Choroid plexus epithelial cell (primary cell): ENCODE measurements around the gene RABEP1.

Experiments used
- DNase-seq: peaks from one replicate; pipeline ENCODE4 v3.0.0-alpha.2; 2010; ENCODE audit warnings: low read depth
- H3K4me3 ChIP-seq: 2 replicates; pipeline ENCODE4 v1.5.1; 2011; ENCODE audit warnings: low read depth, mild to moderate bottlenecking, control low read depth, low read length, moderate library complexity
- TF ChIP-seq, protein P1 (sequence below): conservative IDR thresholded peaks from 2 replicates; pipeline ENCODE4 v1.5.1; 2011; ENCODE audit warnings: low read depth, mild to moderate bottlenecking, control low read depth, inconsistent platforms, low read length, moderate library complexity

The RABEP1 gene

DNA sequence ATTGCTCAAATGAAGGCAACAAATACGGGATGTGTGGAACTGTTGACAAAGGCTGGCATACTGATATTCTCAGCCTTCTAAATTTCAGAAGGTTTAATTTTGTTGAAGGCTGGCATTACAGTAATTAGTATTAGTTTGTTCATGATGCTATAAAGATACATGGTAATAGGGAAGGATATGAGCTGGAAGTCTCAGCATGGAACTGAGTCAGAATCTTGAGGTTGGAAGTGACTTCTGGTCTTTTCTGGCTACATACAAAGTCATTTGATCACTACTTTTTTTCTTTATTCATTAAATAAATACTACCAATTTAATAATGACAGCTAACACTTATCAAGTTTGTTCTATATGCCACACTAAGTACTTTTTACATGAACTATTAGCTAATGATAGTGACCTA lies 22.6 kb downstream of the RABEP1 start:
- no peak for DNase-seq
- H3K4me3 ChIP-seq, result no peak overlapping the region
- TF ChIP-seq, protein P1, sequence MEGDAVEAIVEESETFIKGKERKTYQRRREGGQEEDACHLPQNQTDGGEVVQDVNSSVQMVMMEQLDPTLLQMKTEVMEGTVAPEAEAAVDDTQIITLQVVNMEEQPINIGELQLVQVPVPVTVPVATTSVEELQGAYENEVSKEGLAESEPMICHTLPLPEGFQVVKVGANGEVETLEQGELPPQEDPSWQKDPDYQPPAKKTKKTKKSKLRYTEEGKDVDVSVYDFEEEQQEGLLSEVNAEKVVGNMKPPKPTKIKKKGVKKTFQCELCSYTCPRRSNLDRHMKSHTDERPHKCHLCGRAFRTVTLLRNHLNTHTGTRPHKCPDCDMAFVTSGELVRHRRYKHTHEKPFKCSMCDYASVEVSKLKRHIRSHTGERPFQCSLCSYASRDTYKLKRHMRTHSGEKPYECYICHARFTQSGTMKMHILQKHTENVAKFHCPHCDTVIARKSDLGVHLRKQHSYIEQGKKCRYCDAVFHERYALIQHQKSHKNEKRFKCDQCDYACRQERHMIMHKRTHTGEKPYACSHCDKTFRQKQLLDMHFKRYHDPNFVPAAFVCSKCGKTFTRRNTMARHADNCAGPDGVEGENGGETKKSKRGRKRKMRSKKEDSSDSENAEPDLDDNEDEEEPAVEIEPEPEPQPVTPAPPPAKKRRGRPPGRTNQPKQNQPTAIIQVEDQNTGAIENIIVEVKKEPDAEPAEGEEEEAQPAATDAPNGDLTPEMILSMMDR, result no peak

DNA sequence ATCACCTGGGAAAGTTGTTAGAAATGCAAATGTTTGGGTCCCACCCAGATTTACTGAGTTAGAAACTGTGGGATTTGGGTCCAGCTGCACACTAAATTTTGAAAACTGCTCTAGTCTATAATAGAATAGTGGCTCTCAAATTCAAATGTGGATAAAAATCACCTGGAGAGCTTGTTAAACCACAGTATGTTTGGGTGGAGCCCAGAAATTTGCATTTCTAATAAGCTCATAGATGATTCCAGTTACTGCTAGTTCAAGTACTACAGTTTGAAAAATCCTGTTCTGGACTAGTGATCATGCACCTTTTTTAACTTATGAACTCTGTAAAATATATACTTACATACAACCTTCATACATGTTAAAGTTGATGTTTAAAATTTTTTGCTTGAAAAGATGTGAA lies 27.8 kb downstream of the RABEP1 start:
- DNase-seq, result no peak
- no peak overlapping the region for H3K4me3 ChIP-seq
- TF ChIP-seq, protein P1, result no peak

DNA sequence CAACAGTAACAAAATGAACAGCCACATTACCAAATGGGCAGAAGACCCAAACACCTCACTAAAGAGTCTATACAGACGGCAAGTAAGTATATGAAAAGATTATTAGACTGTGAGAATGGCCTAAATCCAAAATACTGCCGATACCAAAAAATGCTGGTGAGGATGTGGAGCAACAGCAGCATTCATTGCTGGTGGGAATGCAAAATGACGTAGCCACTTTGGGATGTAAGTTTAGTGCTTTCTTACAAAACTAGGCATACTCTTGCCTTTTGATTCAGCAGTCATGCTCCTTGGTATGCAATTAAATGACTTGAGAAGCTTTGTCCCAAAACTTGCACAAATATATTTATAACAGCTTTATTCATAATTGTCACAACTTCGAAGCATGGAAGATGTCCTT lies 43.8 kb downstream of the RABEP1 start:
- H3K4me3 ChIP-seq, result no peak overlapping the region
- no peak for DNase-seq
- TF ChIP-seq, protein P1, result no peak

DNA sequence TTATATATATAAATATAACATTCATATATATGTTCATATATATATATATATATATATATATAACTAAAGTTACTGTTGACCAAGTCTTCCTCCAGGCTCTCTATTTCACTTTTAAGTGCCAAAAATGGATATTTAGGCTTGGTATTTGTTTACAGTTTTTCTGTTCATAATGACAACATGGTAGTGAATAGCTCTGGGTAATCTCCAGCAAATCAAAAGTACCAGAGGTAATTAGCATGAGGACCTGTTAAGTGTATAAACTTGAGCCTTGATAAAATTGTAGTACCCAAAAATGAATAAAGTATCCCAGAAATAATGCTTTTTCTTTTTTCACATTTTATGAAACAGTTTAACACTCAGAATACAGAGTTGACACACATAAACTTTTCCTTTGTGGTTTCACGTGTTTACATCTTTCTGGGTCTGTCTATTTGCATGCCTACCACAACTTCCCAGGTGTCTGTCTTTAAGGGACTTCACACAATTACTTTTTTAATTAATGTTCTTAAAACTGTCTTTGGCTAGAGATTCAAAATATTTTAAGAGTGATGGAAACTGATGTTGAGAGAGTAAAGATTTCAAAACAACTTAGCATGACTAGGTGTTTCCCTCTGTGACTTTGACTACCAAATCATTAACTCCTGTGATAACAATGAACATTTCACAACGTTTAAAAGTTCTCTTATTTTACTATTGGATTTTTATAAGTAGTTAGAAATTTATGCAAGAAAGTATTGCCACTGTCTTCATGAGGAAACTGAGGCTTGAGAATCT lies 47.9 kb downstream of the RABEP1 start:
- TF ChIP-seq, protein P1, result no peak
- peak; percentile 21 for DNase-seq

DNA sequence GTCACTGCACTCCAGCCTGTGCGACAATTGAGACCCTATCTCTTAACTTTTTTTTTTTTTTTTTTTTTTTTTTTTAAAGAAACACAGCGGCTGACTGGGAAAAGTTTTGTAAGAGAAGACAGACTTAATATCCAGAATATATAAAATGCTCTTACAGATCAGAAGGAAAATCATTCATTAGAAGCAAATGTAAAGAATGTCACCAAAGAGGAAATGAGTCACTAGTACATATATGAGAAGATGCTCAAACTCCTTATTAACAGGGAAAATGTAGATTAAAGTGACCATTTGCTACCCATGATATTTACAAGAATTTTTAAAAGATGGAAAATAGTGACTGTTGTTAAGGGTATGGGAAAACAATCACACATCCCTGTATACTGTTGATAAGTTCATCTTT lies 48.9 kb downstream of the RABEP1 start:
- DNase-seq, result no peak
- H3K4me3 ChIP-seq, result no peak overlapping the region
- TF ChIP-seq, protein P1, result no peak

More for the DNA sequence above, 47.9 kb downstream of the RABEP1 start:
- H3K4me3 ChIP-seq, result no peak overlapping the region

DNA sequence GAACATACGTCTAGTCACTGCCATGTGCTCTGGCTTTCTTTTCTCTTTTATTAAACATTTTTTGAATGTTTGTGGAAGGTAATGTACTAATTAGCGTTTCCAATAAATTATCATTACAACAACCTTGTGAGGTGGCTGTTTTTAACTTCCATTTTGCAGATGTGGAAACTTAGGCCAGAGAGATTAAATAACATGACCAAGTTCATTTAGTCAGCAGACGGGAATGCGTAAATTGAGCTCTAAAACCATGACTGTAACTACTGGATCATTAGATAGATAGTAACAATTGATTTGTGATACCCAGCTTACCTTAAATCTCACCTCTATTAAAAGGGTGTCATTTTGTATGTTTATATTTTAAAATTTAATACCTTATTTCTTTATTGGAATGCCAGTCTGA lies 49.4 kb downstream of the RABEP1 start:
- TF ChIP-seq, protein P1, result no peak
- DNase-seq, result peak; percentile 39
- H3K4me3 ChIP-seq, result no peak overlapping the region

DNA sequence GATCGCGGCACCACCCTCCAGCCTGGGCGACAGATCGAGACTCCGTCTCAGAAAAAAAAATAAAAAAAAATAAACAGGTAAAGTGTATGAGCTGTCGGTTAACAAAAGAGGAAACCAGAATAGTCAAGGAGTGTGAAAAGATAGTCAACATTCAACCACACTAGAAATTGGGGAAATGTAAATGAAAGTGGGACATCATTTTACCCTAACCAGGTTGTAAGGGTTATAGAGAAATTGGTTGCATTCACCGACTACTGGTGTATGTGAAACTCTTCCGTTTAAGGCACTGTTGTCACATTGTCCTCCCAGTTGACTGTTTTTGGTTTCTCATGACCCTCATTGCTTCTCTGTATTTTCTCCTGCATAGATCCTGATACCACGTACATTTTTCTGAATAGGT lies 62.8 kb downstream of the RABEP1 start:
- TF ChIP-seq, protein P1, result no peak

More for the DNA sequence above, 62.8 kb downstream of the RABEP1 start:
- no peak for DNase-seq
- no peak overlapping the region for H3K4me3 ChIP-seq
